ENCODE data around the gene ODF4. TPM values are rescaled to one million over a fixed set of nuclear protein-coding genes. Genes with fewer than 3 reads are reported as not detected.
"Not testable (repeated sequence)": the region's sequence is repeated elsewhere in the genome, so short reads cannot be mapped to it uniquely, and the experiment has no call there.

The ODF4 gene
- total RNA-seq, 8 experiments from 2014 or later, result 0.25 TPM; not detected in 7

DNA sequence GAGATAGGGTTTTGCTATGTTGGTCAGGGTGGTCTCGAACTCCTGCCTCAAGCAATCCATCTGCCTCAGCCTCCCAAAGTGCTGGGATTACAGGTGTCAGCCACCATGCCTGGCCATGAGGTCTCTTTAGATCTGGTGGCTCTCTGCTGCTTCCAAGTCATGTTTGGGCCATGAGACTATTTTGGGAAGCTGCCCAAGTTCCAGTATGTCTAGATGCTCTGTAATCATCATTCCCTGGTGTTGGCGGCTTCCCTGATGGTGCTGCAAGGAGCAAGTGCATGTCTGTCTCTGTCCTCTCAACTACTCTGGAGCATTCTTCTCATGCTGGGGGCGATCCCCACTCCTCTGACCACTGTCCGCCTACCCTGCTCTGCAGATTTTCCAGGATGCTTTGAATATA lies 6.4 kb upstream of the ODF4 start:
- in situ Hi-C loops (cut with MboI; ENCODE audit: low pct_unique_long_range_greater_than_20kb in 2 of 9, low sequenced_read_pairs in 9 of 9, unreplicated experiment in 9 of 9), result no loop called here
- ATAC-seq (replicated peaks in 6 of 8), result no peak
- H3K27ac ChIP-seq, result no peak overlapping the region
- peaks cover 6 to 9% of the 10 kb centered on the region in 2 donors for H3K4me1 ChIP-seq (replicated peaks in 1 of 2)
- H3K4me3 ChIP-seq, result no peak overlapping the region
- 80 to 100% (median 100%) methylated on average over 1 to 2 of the region's 4 CpGs; no CpG with 5 or more reads in 7 of the 10 experiments for WGBS, 10 experiments

DNA sequence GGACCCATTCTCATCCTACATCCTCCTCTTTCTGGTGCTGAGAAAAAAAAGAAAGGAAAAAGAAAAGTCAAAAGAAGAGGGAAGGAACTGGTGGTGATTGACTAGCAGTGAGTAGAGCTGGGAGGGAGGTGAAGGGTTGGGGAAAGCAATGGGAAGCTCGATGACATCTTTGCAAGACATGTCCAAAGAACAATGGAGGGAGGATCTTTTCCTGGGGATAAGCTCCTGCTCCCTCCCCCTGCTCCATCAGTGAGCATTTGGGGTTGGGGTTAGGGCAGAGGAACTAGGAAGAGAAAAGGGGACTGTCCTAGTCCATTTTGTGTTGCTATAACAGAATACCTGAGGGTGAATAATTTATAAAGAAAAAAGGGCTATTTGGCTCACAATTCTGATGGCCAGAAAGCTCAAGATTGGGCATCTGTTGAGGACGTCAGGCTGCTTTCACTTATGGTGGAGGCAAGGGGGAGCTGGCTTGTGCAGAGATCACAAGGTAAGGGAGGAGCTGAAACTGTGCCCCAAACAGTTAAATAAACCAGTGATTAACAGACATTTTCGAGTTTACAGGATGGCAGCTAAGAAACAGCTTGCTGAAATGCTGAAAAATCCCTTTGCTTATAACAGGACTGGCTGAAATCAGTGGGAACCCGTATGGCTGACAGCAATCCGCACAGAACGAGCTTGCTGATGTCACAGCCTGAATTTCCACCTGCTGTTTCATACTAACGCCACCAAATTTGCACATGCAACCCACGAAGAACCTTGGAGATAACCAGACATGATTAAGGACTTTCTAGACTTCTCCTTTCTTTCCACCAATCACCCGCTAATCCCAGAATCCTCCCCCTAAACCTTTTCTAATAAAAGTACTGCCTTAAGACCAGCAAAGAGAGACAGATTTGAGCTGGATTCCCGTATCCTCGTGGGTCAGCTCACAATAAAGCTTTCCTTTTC lies 1.6 kb upstream of the ODF4 start:
- peaks cover 9 to 11% of the 10 kb centered on the region in 2 donors for H3K4me1 ChIP-seq (replicated peaks in 1 of 2)
- H3K27ac ChIP-seq, result no peak overlapping the region
- 6 to 56% (median 24%) methylated on average over 3 to 11 of the region's 11 CpGs for WGBS, 10 experiments
- ATAC-seq (replicated peaks in 6 of 8), result peak; percentile 30 to 77 (median 70)
- in situ Hi-C loops (cut with MboI; ENCODE audit: low pct_unique_long_range_greater_than_20kb in 2 of 9, low sequenced_read_pairs in 9 of 9, unreplicated experiment in 9 of 9), result no loop called here
- H3K4me3 ChIP-seq, result no peak overlapping the region

DNA sequence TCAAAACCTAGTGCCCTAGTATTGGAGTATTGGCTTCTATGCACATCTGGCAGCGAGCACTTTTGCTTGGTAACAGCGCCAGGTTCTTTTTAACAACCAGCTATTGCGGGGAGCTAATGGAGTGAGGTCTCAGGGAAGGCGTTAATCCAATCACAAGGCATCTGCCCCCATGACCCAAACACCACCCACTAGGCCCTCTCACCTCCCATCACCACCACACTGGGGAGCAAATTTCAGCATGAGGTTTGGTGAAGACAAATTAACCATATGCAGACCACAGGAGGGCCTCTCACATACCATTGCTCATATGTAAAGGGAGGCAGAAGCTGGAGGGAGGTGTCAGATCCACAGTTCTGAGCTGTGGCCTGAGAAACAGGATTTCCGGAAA lies 893 bp upstream of the ODF4 start:
- peaks cover 9 to 11% of the 10 kb centered on the region in 2 donors for H3K4me1 ChIP-seq (replicated peaks in 1 of 2)
- in situ Hi-C loops (cut with MboI; ENCODE audit: low pct_unique_long_range_greater_than_20kb in 2 of 9, low sequenced_read_pairs in 9 of 9, unreplicated experiment in 9 of 9), result no loop called here
- WGBS, 10 experiments, result 0 to 100% (median 52%) methylated on average over 1 to 3 of the region's 5 CpGs; no CpG with 5 or more reads in 5 of the 10 experiments
- peak in 5 of 8 experiments; percentile 9 to 58 (median 52) for ATAC-seq (replicated peaks in 6 of 8)
- H3K4me3 ChIP-seq, result no peak overlapping the region
- H3K27ac ChIP-seq, result no peak overlapping the region

DNA sequence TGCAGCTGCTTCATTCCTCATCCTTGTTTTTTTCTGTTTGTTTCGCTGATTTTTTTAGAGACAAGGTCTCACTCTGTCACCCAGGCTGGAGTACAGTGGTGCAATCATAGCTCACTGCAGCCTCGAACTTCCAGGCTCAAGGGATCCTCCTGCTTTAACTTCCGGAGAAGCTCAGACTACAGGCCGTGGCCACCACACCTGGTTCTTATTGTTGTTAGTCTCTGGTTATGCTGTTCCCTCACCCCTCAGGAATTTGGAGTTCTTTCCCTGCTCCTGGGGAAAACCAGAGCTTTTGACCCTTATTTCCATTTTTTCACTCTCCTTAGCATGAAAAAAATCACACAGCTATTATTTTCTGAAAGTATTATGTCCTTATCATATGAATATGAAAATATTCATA lies 1.8 kb downstream of the ODF4 start:
- H3K27ac ChIP-seq, result no peak overlapping the region
- no peak overlapping the region for H3K4me3 ChIP-seq
- peak in 2 of 8 experiments; percentile 21 to 25 for ATAC-seq (replicated peaks in 6 of 8)
- WGBS, 10 experiments, result 0 to 82% (median 60%) methylated on average over 1 to 4 of the region's 4 CpGs; no CpG with 5 or more reads in 1 of the 10 experiments
- in situ Hi-C loops (cut with MboI; ENCODE audit: low pct_unique_long_range_greater_than_20kb in 2 of 9, low sequenced_read_pairs in 9 of 9, unreplicated experiment in 9 of 9), result no loop called here
- peaks cover 9 to 11% of the 10 kb centered on the region in 2 donors for H3K4me1 ChIP-seq (replicated peaks in 1 of 2)

DNA sequence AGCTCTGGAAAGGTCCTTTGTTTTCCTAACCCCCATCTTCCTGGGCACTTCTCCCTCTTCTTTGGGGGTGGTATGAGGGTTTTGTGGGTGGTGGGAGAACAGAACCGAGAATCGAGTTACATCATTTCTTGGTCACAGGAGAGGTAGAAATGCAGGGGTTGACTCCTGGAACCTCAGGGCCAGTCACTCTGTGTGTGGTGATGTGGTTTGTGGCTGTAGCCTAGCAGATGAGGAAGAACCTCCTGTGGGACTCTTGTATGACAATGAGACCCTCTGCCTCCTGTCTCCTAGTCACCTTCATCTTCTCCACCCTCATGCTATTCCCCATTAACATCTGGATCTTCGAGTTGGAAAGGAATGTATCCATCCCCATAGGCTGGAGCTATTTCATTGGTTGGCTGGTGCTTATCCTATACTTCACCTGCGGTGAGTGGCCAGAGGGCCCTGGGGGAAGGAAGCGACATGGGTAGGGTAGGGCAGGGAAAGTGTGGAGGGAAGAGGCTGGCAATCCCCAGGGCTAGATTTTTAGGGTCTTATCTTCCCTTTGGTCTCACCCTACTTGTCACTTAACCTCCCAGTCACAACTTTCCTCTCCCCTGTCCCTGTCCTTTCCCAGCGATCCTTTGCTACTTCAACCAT lies 5.5 kb downstream of the ODF4 start:
- Histone ChIP-seq H3K4me1 (replicated peaks in 1 of 2) (no peaks in the 10 kb centered on the region), H3K27ac (no peak overlapping the region), H3K4me3 (no peak overlapping the region)
- no peak for ATAC-seq (replicated peaks in 6 of 8)
- in situ Hi-C loops (cut with MboI; ENCODE audit: low pct_unique_long_range_greater_than_20kb in 2 of 9, low sequenced_read_pairs in 9 of 9, unreplicated experiment in 9 of 9), result no loop called here
- WGBS, 10 experiments, result 10 to 86% (median 65%) methylated on average over 1 to 5 of the region's 6 CpGs; no CpG with 5 or more reads in 4 of the 10 experiments

DNA sequence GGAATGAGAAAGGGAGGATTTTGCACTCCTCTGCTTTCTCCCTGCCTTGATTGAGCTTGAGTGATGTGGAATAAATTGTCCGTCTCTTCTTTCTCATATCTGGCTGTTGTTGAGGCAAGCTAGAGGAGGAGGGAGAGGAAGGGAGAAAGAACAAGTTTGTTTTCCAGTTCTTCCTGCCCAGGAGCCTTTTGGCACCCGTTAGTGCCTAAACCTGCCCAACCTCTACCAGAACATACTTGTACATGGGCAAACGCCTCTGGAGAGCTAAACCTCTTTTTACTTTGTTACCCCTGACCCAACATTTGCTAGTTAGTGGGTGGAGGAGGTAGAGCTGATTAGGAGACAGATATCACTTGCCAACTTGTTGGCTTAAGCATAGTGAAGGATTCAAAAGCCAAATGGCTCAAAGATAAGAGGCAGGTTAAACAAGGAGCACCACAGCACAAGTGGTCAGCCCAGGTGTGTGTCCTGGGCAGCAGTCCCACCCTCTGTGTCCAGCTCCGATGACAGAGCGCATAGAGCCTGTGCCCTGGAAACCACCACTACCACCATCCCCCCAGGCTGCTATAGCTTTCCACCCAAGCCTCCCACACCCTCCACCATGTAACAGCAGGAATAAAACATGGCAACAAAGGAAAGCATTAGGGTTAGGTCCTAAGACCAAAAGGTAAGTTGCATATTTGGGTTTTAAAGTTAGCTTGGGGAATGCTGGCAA lies 6.5 kb downstream of the ODF4 start:
- H3K4me3 ChIP-seq, result no peak overlapping the region
- in situ Hi-C loops (cut with MboI; ENCODE audit: low pct_unique_long_range_greater_than_20kb in 2 of 9, low sequenced_read_pairs in 9 of 9, unreplicated experiment in 9 of 9), result no loop called here
- H3K4me1 ChIP-seq (replicated peaks in 1 of 2), result no peaks in the 10 kb centered on the region
- ATAC-seq (replicated peaks in 6 of 8), result no peak
- H3K27ac ChIP-seq, result no peak overlapping the region
- WGBS, 10 experiments, result 40 to 83% (median 68%) methylated on average over 1 to 3 of the region's 5 CpGs; no CpG with 5 or more reads in 4 of the 10 experiments

DNA sequence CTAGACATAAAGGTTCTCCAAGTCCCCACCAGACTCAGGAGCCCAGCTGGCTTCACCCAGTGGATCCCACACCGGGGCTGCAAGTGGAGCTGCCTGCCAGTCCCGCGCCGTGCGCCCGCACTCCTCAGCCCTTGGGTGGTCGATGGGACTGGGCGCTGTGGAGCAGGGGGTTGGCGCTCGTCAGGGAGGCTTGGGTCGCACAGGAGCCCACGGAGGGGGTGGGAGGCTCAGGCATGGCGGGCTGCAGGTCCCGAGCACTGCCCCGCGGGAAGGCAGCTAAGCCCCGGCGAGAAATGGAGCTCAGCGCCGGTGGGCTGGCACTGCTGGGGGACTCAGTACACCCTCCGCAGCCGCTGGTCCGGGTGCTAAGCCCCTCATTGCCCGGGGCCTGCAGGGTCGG lies 7.4 kb downstream of the ODF4 start:
- WGBS, 10 experiments, result no CpG with 5 or more reads among the region's 25 CpGs
- in situ Hi-C loops (cut with MboI; ENCODE audit: low pct_unique_long_range_greater_than_20kb in 2 of 9, low sequenced_read_pairs in 9 of 9, unreplicated experiment in 9 of 9); H3K4me1 ChIP-seq (replicated peaks in 1 of 2); ATAC-seq (replicated peaks in 6 of 8); H3K4me3 ChIP-seq; H3K27ac ChIP-seq: not testable (repeated sequence)

DNA sequence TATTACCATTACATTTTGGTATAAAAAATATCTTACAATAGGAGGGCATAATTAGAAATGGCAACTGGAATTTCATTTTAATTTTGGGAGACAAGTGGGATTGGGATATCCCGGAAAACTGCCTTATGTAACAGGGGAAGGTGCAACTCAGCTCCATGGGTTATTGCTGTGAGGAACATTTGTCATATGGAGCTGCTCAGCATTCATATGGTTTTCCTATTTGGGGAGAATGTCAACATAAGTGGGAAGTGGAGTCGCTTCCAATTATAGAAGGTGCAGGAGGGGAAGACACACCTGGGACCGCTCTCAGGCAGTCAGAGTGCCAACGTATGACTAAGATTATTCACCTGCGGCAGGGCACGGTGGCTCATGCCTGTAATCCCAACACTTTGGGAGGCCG lies 10.7 kb downstream of the ODF4 start:
- WGBS, 10 experiments, result 60 to 100% (median 79%) methylated on average over 1 to 6 of the region's 7 CpGs; no CpG with 5 or more reads in 4 of the 10 experiments
- Histone ChIP-seq H3K4me3 (no peak overlapping the region), H3K4me1 (replicated peaks in 1 of 2) (peaks cover 2 to 6% of the 10 kb centered on the region in 2 donors), H3K27ac (no peak overlapping the region)
- ATAC-seq (replicated peaks in 6 of 8), result no peak
- in situ Hi-C loops (cut with MboI; ENCODE audit: low pct_unique_long_range_greater_than_20kb in 2 of 9, low sequenced_read_pairs in 9 of 9, unreplicated experiment in 9 of 9), result no loop called here

DNA sequence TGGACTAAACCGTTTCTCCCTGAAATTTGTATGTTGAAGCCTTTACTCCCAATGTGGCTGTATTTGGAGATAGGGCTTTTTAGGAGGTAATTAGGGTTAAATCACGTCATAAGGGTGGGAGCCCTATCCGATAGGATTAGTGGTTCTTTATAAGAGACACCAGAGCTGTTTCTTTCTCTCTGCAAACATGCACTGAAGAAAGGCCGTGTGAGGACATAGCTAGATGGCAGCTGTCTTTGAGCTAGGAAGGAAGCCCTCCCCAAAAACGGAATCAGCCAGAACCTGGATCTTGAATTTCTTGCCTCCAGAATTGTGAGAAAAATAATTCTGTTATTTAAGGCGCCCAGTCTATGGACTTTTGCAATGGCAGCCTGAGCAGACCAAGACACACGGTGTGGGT lies 14.1 kb downstream of the ODF4 start:
- ATAC-seq (replicated peaks in 6 of 8), result no peak
- WGBS, 10 experiments, result 46 to 75% (median 63%) methylated on average over 1 to 7 of the region's 7 CpGs; no CpG with 5 or more reads in 2 of the 10 experiments
- no peak overlapping the region for H3K4me3 ChIP-seq
- in situ Hi-C loops (cut with MboI; ENCODE audit: low pct_unique_long_range_greater_than_20kb in 2 of 9, low sequenced_read_pairs in 9 of 9, unreplicated experiment in 9 of 9), result no loop called here
- H3K27ac ChIP-seq, result no peak overlapping the region
- peaks cover 2 to 6% of the 10 kb centered on the region in 2 donors for H3K4me1 ChIP-seq (replicated peaks in 1 of 2)

DNA sequence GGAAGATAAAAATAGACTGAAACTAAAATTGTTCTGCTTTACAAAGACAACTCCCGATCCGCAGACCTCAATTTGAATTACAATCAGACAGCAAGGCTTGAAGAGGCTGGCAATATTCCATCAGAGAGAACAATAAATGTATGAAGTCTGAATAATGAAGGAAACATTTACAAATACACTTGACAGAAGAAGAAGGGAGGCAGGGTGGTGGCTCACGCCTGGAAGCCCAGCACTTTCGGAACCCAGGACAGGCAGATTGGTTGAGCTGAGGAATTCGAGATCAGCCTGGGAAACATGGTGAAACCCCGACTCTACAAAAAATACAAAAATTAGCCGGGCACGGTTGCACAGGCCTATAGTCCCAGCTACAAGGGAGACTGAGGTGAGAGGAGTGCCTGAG lies 14.6 kb downstream of the ODF4 start:
- H3K27ac ChIP-seq, result no peak overlapping the region
- ATAC-seq (replicated peaks in 6 of 8), result peak in 6 of 8 experiments; percentile 17 to 79 (median 70)
- in situ Hi-C loops (cut with MboI; ENCODE audit: low pct_unique_long_range_greater_than_20kb in 2 of 9, low sequenced_read_pairs in 9 of 9, unreplicated experiment in 9 of 9), result no loop called here
- 21 to 59% (median 54%) methylated on average over 3 to 8 of the region's 8 CpGs; no CpG with 5 or more reads in 3 of the 10 experiments for WGBS, 10 experiments
- H3K4me3 ChIP-seq, result no peak overlapping the region
- H3K4me1 ChIP-seq (replicated peaks in 1 of 2), result peaks cover 2 to 6% of the 10 kb centered on the region in 2 donors

DNA sequence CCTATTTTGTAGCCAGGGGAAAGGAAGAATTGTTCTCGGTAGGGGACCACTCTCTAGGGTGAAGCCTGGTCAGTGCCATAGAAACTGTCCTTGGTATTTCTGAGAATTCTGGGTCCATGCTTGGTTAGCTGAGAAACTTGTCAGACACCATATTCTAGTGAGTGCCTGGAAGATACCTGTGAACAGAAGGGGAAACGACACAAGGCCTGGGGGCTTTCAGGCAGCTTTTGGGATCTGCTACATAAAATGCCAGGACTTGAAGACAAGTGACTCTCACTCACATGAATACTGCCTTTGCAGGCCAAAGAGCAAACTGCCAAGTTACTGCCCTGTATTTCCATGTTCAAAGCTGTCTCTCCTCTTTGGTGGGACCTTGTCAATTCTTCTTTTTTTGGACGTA lies 18.3 kb downstream of the ODF4 start:
- Histone ChIP-seq H3K27ac (no peak overlapping the region), H3K4me1 (replicated peaks in 1 of 2) (peaks cover 2 to 11% of the 10 kb centered on the region in 2 donors), H3K4me3 (no peak overlapping the region)
- ATAC-seq (replicated peaks in 6 of 8), result no peak
- in situ Hi-C loops (cut with MboI; ENCODE audit: low pct_unique_long_range_greater_than_20kb in 2 of 9, low sequenced_read_pairs in 9 of 9, unreplicated experiment in 9 of 9), result no loop called here
- 80 to 100% (median 93%) methylated on average over 1 to 3 of the region's 3 CpGs; no CpG with 5 or more reads in 3 of the 10 experiments for WGBS, 10 experiments

DNA sequence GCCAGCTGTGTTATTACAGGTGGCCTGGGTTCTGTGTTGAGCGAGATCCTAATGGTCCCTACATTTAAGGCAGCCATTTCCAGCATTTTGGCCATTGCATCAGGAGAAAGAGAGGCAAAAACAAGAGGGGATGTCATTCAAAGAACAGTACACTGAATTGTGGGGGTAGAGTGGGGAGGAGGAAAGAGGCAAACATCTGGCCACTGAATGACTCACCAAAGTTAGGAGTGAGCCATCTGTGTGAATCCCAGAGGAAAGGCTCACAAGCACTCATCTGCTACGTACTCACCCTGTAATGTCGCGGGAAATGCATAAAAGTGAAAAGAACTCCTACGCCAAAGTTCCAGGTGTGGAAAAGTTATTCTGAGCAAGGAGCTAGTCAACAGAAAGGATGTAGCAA lies 20.1 kb downstream of the ODF4 start:
- Histone ChIP-seq H3K4me3 (no peak overlapping the region), H3K27ac (no peak overlapping the region), H3K4me1 (replicated peaks in 1 of 2) (peaks cover under 1 to 6% of the 10 kb centered on the region in 2 donors)
- peak in 6 of 8 experiments; percentile 22 to 97 (median 68) for ATAC-seq (replicated peaks in 6 of 8)
- in situ Hi-C loops (cut with MboI; ENCODE audit: low pct_unique_long_range_greater_than_20kb in 2 of 9, low sequenced_read_pairs in 9 of 9, unreplicated experiment in 9 of 9), result no loop called here
- WGBS, 10 experiments, result 0 to 72% (median 59%) methylated on average over 2 to 5 of the region's 5 CpGs

DNA sequence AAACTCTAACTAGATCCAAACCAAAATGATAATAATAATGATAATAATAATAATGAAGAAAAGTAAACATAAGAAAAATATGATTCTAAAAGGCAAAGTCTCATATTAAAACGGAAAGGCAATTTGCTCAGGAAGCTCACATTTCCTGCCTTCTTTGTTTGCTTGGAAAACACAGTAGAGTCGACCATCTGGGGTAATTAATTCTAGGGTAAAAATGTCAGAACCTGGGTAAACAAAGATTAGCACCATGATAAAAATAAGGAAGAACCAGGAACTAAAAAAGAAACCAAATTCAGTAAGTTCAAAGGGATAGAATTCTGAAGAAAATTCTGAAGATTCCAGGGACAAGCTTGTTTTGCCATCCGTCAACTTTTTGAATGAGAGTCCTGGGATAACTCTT lies 20.6 kb downstream of the ODF4 start:
- no peak overlapping the region for H3K27ac ChIP-seq
- WGBS, 10 experiments, result 11 to 52% (median 36%) methylated on average over 2 to 3 of the region's 3 CpGs
- H3K4me3 ChIP-seq, result no peak overlapping the region
- in situ Hi-C loops (cut with MboI; ENCODE audit: low pct_unique_long_range_greater_than_20kb in 2 of 9, low sequenced_read_pairs in 9 of 9, unreplicated experiment in 9 of 9), result no loop called here
- ATAC-seq (replicated peaks in 6 of 8), result no peak
- peaks cover 0 to 5% of the 10 kb centered on the region in 2 donors for H3K4me1 ChIP-seq (replicated peaks in 1 of 2)
